ENCODE data around the gene SMYD2.

DNA sequence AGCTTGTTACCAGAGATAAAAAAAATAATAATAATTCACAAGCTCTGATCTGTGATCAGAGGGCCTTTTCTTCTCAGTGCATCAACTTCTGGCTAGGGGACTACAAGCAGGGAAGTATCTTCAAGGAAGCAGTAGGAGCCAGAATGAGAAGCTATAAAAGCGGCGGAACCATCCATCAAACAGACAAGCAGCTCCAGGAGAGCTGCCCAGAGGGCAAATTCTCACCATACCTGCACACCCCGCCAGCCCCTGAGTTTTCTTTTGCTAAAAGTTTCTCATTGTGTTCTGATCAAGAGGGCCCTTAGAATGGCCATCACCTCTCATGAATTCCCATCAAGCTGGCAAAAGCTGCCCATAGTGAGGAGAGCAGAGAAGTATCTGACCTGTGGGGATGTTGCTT is 99.4 kb downstream of the SMYD2 start:
- TF ChIP-seq, protein P1, sequence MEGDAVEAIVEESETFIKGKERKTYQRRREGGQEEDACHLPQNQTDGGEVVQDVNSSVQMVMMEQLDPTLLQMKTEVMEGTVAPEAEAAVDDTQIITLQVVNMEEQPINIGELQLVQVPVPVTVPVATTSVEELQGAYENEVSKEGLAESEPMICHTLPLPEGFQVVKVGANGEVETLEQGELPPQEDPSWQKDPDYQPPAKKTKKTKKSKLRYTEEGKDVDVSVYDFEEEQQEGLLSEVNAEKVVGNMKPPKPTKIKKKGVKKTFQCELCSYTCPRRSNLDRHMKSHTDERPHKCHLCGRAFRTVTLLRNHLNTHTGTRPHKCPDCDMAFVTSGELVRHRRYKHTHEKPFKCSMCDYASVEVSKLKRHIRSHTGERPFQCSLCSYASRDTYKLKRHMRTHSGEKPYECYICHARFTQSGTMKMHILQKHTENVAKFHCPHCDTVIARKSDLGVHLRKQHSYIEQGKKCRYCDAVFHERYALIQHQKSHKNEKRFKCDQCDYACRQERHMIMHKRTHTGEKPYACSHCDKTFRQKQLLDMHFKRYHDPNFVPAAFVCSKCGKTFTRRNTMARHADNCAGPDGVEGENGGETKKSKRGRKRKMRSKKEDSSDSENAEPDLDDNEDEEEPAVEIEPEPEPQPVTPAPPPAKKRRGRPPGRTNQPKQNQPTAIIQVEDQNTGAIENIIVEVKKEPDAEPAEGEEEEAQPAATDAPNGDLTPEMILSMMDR (IDR thresholded peaks at IDR 0.05), result no peak
- TF ChIP-seq POLR2A (IDR thresholded peaks at IDR 0.05), result no peak

All from body of pancreas (tissue), 4 donors.